Vagina (tissue), 2 donors: ENCODE results near the gene AKAP8L.

ENCODE experiments used
- POLR2A ChIP-seq, 2 donors: fragments of 450-650 bp; IDR thresholded peaks; one replicate each; pipeline ENCODE4 v1.6.1; 2017; ENCODE audit warnings: antibody characterized with exemption in 2 of 2, mild to moderate bottlenecking in 2 of 2, moderate library complexity in 2 of 2
- TF ChIP-seq, protein P1 (sequence below), 3 experiments: fragments of 450-650 bp in 2 of 3; fragments of 200-600 bp in 1 of 3; sonication (generic) in 1 of 3; IDR thresholded peaks; one replicate each; pipeline ENCODE4 v1.5.1; 2017 to 2019; ENCODE audit warnings: antibody characterized with exemption in 3 of 3, mild to moderate bottlenecking in 2 of 3, moderate library complexity in 2 of 3

- TF ChIP-seq, protein P1, sequence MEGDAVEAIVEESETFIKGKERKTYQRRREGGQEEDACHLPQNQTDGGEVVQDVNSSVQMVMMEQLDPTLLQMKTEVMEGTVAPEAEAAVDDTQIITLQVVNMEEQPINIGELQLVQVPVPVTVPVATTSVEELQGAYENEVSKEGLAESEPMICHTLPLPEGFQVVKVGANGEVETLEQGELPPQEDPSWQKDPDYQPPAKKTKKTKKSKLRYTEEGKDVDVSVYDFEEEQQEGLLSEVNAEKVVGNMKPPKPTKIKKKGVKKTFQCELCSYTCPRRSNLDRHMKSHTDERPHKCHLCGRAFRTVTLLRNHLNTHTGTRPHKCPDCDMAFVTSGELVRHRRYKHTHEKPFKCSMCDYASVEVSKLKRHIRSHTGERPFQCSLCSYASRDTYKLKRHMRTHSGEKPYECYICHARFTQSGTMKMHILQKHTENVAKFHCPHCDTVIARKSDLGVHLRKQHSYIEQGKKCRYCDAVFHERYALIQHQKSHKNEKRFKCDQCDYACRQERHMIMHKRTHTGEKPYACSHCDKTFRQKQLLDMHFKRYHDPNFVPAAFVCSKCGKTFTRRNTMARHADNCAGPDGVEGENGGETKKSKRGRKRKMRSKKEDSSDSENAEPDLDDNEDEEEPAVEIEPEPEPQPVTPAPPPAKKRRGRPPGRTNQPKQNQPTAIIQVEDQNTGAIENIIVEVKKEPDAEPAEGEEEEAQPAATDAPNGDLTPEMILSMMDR (IDR thresholded peaks at IDR 0.05): no peak
- TF ChIP-seq POLR2A (IDR thresholded peaks at IDR 0.05): no peak
Observed at GRCh38 chr19:15378534-15379082, 40.2 kb downstream of the AKAP8L start.
